ENCODE results near the gene DNAH7.

DNAH7 gene

GRCh38 chr2:195850764-195851163 lies 217.9 kb downstream of the DNAH7 start:
- Histone ChIP-seq H3K4me1 (no peaks in the 10 kb centered on the region), H3K36me3 (no peaks in the 10 kb centered on the region), H3K4me3 (no peak overlapping the region), H3K27me3 (no peaks in the 10 kb centered on the region), H3K9me3 (no peaks in the 10 kb centered on the region), H3K27ac (no peak overlapping the region)
- TF ChIP-seq CTCF (IDR thresholded peaks at IDR 0.05) = no peak
- intact Hi-C loops (cut with DNase I; ENCODE audit: low total_unique reads) = no loop called here
- no peak for DNase-seq

GRCh38 chr2:195848119-195848899 lies 220.3 kb downstream of the DNAH7 start:
- Histone ChIP-seq H3K27ac (no peak overlapping the region), H3K4me3 (no peak overlapping the region), H3K27me3 (no peaks in the 10 kb centered on the region), H3K4me1 (no peaks in the 10 kb centered on the region), H3K9me3 (no peaks in the 10 kb centered on the region), H3K36me3 (no peaks in the 10 kb centered on the region)
- DNase-seq = no peak
- TF ChIP-seq CTCF (IDR thresholded peaks at IDR 0.05) = no peak
- intact Hi-C loops (cut with DNase I; ENCODE audit: low total_unique reads) = no loop called here

GRCh38 chr2:195842932-195843331 lies 225.7 kb downstream of the DNAH7 start:
- Histone ChIP-seq H3K9me3 (no peaks in the 10 kb centered on the region), H3K4me3 (no peak overlapping the region), H3K36me3 (no peaks in the 10 kb centered on the region), H3K4me1 (no peaks in the 10 kb centered on the region), H3K27ac (no peak overlapping the region), H3K27me3 (no peaks in the 10 kb centered on the region)
- intact Hi-C loops (cut with DNase I; ENCODE audit: low total_unique reads) = no loop called here
- no peak for TF ChIP-seq CTCF (IDR thresholded peaks at IDR 0.05)
- DNase-seq = no peak

GRCh38 chr2:195838002-195838401 lies 230.6 kb downstream of the DNAH7 start:
- Histone ChIP-seq H3K27me3 (no peaks in the 10 kb centered on the region), H3K27ac (no peak overlapping the region), H3K9me3 (no peaks in the 10 kb centered on the region), H3K4me1 (no peaks in the 10 kb centered on the region), H3K36me3 (no peaks in the 10 kb centered on the region), H3K4me3 (no peak overlapping the region)
- intact Hi-C loops (cut with DNase I; ENCODE audit: low total_unique reads) = no loop called here
- no peak for TF ChIP-seq CTCF (IDR thresholded peaks at IDR 0.05)
- no peak for DNase-seq

GRCh38 chr2:195836002-195836401 lies 232.6 kb downstream of the DNAH7 start:
- Histone ChIP-seq H3K27me3 (no peaks in the 10 kb centered on the region), H3K27ac (no peak overlapping the region), H3K4me1 (no peaks in the 10 kb centered on the region), H3K9me3 (no peaks in the 10 kb centered on the region), H3K36me3 (no peaks in the 10 kb centered on the region), H3K4me3 (no peak overlapping the region)
- intact Hi-C loops (cut with DNase I; ENCODE audit: low total_unique reads) = no loop called here
- TF ChIP-seq CTCF (IDR thresholded peaks at IDR 0.05) = no peak
- no peak for DNase-seq
